ENCODE results near the gene ATL1. TPM values are rescaled to one million over a fixed set of nuclear protein-coding genes. Genes with fewer than 3 reads are reported as not detected.

The ATL1 gene
- total RNA-seq, 1 experiment from 2014 or later, result 2.8 TPM

GRCh38 chr14:50667996-50668825 lies 108.3 kb downstream of the ATL1 start, which contains the start of gene SAV1:
TSS of gene SAV1 (minus strand) at chr14:50668306. CDS start at chr14:50667967, 339 bp downstream.
- peak within 1 kb of the TSS; percentile 69 for H3K4me3 ChIP-seq (ENCODE audit: insufficient read depth, low read depth, low read length)
- H3K27me3 ChIP-seq (ENCODE audit: control insufficient read depth, insufficient read depth, low read length), result no peaks in the 10 kb centered on the region
- DNase-seq, result peak; percentile 84
- H3K36me3 ChIP-seq (replicated peaks; ENCODE audit: control insufficient read depth, insufficient read depth, low read length), result peaks cover 2% of the 10 kb centered on the region; the same call in 1 of the 2 replicates

- DNase-seq, result no peak
- Histone ChIP-seq H3K36me3 (replicated peaks; ENCODE audit: control insufficient read depth, insufficient read depth, low read length) (peaks cover 2% of the 10 kb centered on the region; the same call in 1 of the 2 replicates), H3K4me3 (ENCODE audit: insufficient read depth, low read depth, low read length) (peak overlapping the region; percentile 69)
Measured at GRCh38 chr14:50668826-50669143, 108.8 kb downstream of the ATL1 start.

GRCh38 chr14:50669441-50669986 lies 109.6 kb downstream of the ATL1 start:
- peaks cover 2% of the 10 kb centered on the region; the same call in 1 of the 2 replicates for H3K36me3 ChIP-seq (replicated peaks; ENCODE audit: control insufficient read depth, insufficient read depth, low read length)
- no peak overlapping the region for H3K4me3 ChIP-seq (ENCODE audit: insufficient read depth, low read depth, low read length)
- no peaks in the 10 kb centered on the region for H3K27me3 ChIP-seq (ENCODE audit: control insufficient read depth, insufficient read depth, low read length)
- no peak for DNase-seq

More at GRCh38 chr14:50668826-50669143, 108.8 kb downstream of the ATL1 start:
- no peaks in the 10 kb centered on the region for H3K27me3 ChIP-seq (ENCODE audit: control insufficient read depth, insufficient read depth, low read length)

GRCh38 chr14:50670196-50670865 lies 110.4 kb downstream of the ATL1 start:
- H3K36me3 ChIP-seq (replicated peaks; ENCODE audit: control insufficient read depth, insufficient read depth, low read length), result no peaks in the 10 kb centered on the region
- no peak overlapping the region for H3K4me3 ChIP-seq (ENCODE audit: insufficient read depth, low read depth, low read length)
- DNase-seq, result peak; percentile 46

GRCh38 chr14:50670866-50671256 lies 110.9 kb downstream of the ATL1 start:
- Histone ChIP-seq H3K27me3 (ENCODE audit: control insufficient read depth, insufficient read depth, low read length) (no peaks in the 10 kb centered on the region), H3K36me3 (replicated peaks; ENCODE audit: control insufficient read depth, insufficient read depth, low read length) (no peaks in the 10 kb centered on the region), H3K4me3 (ENCODE audit: insufficient read depth, low read depth, low read length) (no peak overlapping the region)
- DNase-seq, result no peak

More at GRCh38 chr14:50670196-50670865, 110.4 kb downstream of the ATL1 start:
- no peaks in the 10 kb centered on the region for H3K27me3 ChIP-seq (ENCODE audit: control insufficient read depth, insufficient read depth, low read length)

- Histone ChIP-seq H3K27me3 (ENCODE audit: control insufficient read depth, insufficient read depth, low read length) (no peaks in the 10 kb centered on the region), H3K36me3 (replicated peaks; ENCODE audit: control insufficient read depth, insufficient read depth, low read length) (no peaks in the 10 kb centered on the region), H3K4me3 (ENCODE audit: insufficient read depth, low read depth, low read length) (no peak overlapping the region)
- no peak for DNase-seq
Measured at GRCh38 chr14:50675597-50675996, 115.7 kb downstream of the ATL1 start.

- Histone ChIP-seq H3K4me3 (ENCODE audit: insufficient read depth, low read depth, low read length) (no peak overlapping the region), H3K36me3 (replicated peaks; ENCODE audit: control insufficient read depth, insufficient read depth, low read length) (no peaks in the 10 kb centered on the region), H3K27me3 (ENCODE audit: control insufficient read depth, insufficient read depth, low read length) (no peaks in the 10 kb centered on the region)
- no peak for DNase-seq
Measured at GRCh38 chr14:50676814-50677516, 117.0 kb downstream of the ATL1 start.

GRCh38 chr14:50677527-50678063 lies 117.7 kb downstream of the ATL1 start:
- DNase-seq, result no peak
- Histone ChIP-seq H3K27me3 (ENCODE audit: control insufficient read depth, insufficient read depth, low read length) (no peaks in the 10 kb centered on the region), H3K36me3 (replicated peaks; ENCODE audit: control insufficient read depth, insufficient read depth, low read length) (no peaks in the 10 kb centered on the region), H3K4me3 (ENCODE audit: insufficient read depth, low read depth, low read length) (no peak overlapping the region)

- no peaks in the 10 kb centered on the region for H3K36me3 ChIP-seq (replicated peaks; ENCODE audit: control insufficient read depth, insufficient read depth, low read length)
- no peaks in the 10 kb centered on the region for H3K27me3 ChIP-seq (ENCODE audit: control insufficient read depth, insufficient read depth, low read length)
- DNase-seq, result no peak
- no peak overlapping the region for H3K4me3 ChIP-seq (ENCODE audit: insufficient read depth, low read depth, low read length)
Measured at GRCh38 chr14:50678163-50678562, 118.2 kb downstream of the ATL1 start.

GRCh38 chr14:50679674-50680073 lies 119.7 kb downstream of the ATL1 start:
- H3K36me3 ChIP-seq (replicated peaks; ENCODE audit: control insufficient read depth, insufficient read depth, low read length), result no peaks in the 10 kb centered on the region
- H3K27me3 ChIP-seq (ENCODE audit: control insufficient read depth, insufficient read depth, low read length), result no peaks in the 10 kb centered on the region
- DNase-seq, result no peak
- H3K4me3 ChIP-seq (ENCODE audit: insufficient read depth, low read depth, low read length), result no peak overlapping the region

Other genes with a start within 250 kb of the ATL1 start
- 17.4 and 18.2 TPM in 2 replicates for gene L2HGDH, start 247.9 kb upstream of the ATL1 start, total RNA-seq (2014; rRNA removed; shearing (Covaris generic))
- gene DMAC2L, start 247.8 kb upstream of the ATL1 start, total RNA-seq (2014; rRNA removed; shearing (Covaris generic)), result 8.0 and 8.2 TPM in 2 replicates
- gene CDKL1, start 163.3 kb upstream of the ATL1 start, total RNA-seq (2014; rRNA removed; shearing (Covaris generic)), result 5.8 and 16.4 TPM in 2 replicates
- gene MAP4K5, start 27.6 kb upstream of the ATL1 start, total RNA-seq (2014; rRNA removed; shearing (Covaris generic)), result 17.2 and 27.4 TPM in 2 replicates
- 28.4 and 36.0 TPM in 2 replicates for gene SAV1, start 108.2 kb downstream of the ATL1 start, total RNA-seq (2014; rRNA removed; shearing (Covaris generic))

Measured in H7 (cell line).